HEK293 (cell line): ENCODE measurements around the gene STYK1.
A peak's percentile ranks its signal among the peaks of the same experiment; 100 is the strongest.

Experiments used
- EGR2 ChIP-seq: fragments of 450-650 bp; formaldehyde crosslinking; IDR thresholded peaks from 2 replicates; pipeline ENCODE4 v1.5.1; 2016; ENCODE audit warnings: low read depth, missing biosample characterization, missing genetic modification characterization
- ELK4 ChIP-seq: IDR thresholded peaks from 2 replicates; pipeline ENCODE4 v1.6.1; 2011; ENCODE audit warnings: mild to moderate bottlenecking, low read depth, low read length, borderline replicate concordance
- KLF1 ChIP-seq: fragments of 450-650 bp; formaldehyde crosslinking; IDR thresholded peaks from 2 replicates; pipeline ENCODE4 v1.5.1; 2016; ENCODE audit warnings: missing biosample characterization, missing genetic modification characterization
- KLF16 ChIP-seq: fragments of 450-650 bp; formaldehyde crosslinking; IDR thresholded peaks from 2 replicates; pipeline ENCODE4 v1.5.1; 2017; ENCODE audit warnings: missing biosample characterization, missing genetic modification characterization
- PBX3 ChIP-seq: sonication (generic); formaldehyde crosslinking; IDR thresholded peaks from 2 replicates; pipeline ENCODE4 v1.8.1; 2022; ENCODE audit warnings: mild to moderate bottlenecking, moderate library complexity, missing genetic modification reagents
- ZBTB20 ChIP-seq: fragments of 450-650 bp; formaldehyde crosslinking; IDR thresholded peaks from 2 replicates; pipeline ENCODE4 v1.5.1; 2016; ENCODE audit warnings: missing biosample characterization, missing genetic modification characterization
- ZBTB48 ChIP-seq: fragments of 450-650 bp; formaldehyde crosslinking; IDR thresholded peaks from 2 replicates; pipeline ENCODE4 v1.5.1; 2016; ENCODE audit warnings: missing biosample characterization, missing genetic modification characterization
- ZBTB49 ChIP-seq: fragments of 450-650 bp; formaldehyde crosslinking; IDR thresholded peaks from 2 replicates; pipeline ENCODE4 v1.5.1; 2016; ENCODE audit warnings: missing biosample characterization, missing genetic modification characterization, low read depth
- ZEB2 ChIP-seq: fragments of 450-650 bp; formaldehyde crosslinking; IDR thresholded peaks from 2 replicates; pipeline ENCODE4 v1.5.1; 2016; ENCODE audit warnings: missing biosample characterization, missing genetic modification characterization
- ZFP3 ChIP-seq: fragments of 450-650 bp; formaldehyde crosslinking; IDR thresholded peaks from 2 replicates; pipeline ENCODE4 v1.5.1; 2016; ENCODE audit warnings: low read depth, missing biosample characterization, missing genetic modification characterization
- ZNF10 ChIP-seq: fragments of 450-650 bp; formaldehyde crosslinking; IDR thresholded peaks from 2 replicates; pipeline ENCODE4 v1.5.1; 2017; ENCODE audit warnings: missing biosample characterization, missing genetic modification characterization
- ZNF146 ChIP-seq: fragments of 450-650 bp; formaldehyde crosslinking; IDR thresholded peaks from 2 replicates; pipeline ENCODE4 v1.5.1; 2016; ENCODE audit warnings: missing biosample characterization, missing genetic modification characterization
- ZNF175 ChIP-seq: fragments of 450-650 bp; formaldehyde crosslinking; IDR thresholded peaks from 2 replicates; pipeline ENCODE4 v1.5.1; 2016; ENCODE audit warnings: missing biosample characterization, missing genetic modification characterization
- ZNF19 ChIP-seq: fragments of 450-650 bp; formaldehyde crosslinking; IDR thresholded peaks from 2 replicates; pipeline ENCODE4; 2016; ENCODE audit warnings: missing biosample characterization, missing genetic modification characterization, low read depth
- ZNF2 ChIP-seq: fragments of 450-650 bp; formaldehyde crosslinking; IDR thresholded peaks from 2 replicates; pipeline ENCODE4 v1.5.1; 2016; ENCODE audit warnings: missing biosample characterization, missing genetic modification characterization
- ZNF280C ChIP-seq: fragments of 450-650 bp; formaldehyde crosslinking; IDR thresholded peaks from 2 replicates; pipeline ENCODE4 v1.5.1; 2016; ENCODE audit warnings: missing biosample characterization, missing genetic modification characterization
- ZNF292 ChIP-seq: fragments of 450-650 bp; formaldehyde crosslinking; IDR thresholded peaks from 2 replicates; pipeline ENCODE4 v1.5.1; 2016; ENCODE audit warnings: low read depth, missing biosample characterization, missing genetic modification characterization, borderline replicate concordance
- ZNF311 ChIP-seq: fragments of 450-650 bp; formaldehyde crosslinking; IDR thresholded peaks from 2 replicates; pipeline ENCODE4 v1.5.1; 2017; ENCODE audit warnings: missing biosample characterization, missing genetic modification characterization, borderline replicate concordance
- ZNF366 ChIP-seq: fragments of 450-650 bp; formaldehyde crosslinking; conservative IDR thresholded peaks from 2 replicates; pipeline ENCODE4 v1.5.1; 2016; ENCODE audit warnings: missing biosample characterization, missing genetic modification characterization
- ZNF37A ChIP-seq: fragments of 450-650 bp; IDR thresholded peaks from 2 replicates; pipeline ENCODE4 v1.5.1; 2018; ENCODE audit warnings: missing biosample characterization, missing genetic modification characterization
- ZNF404 ChIP-seq: fragments of 450-650 bp; formaldehyde crosslinking; IDR thresholded peaks from 2 replicates; pipeline ENCODE4 v1.5.1; 2017; ENCODE audit warnings: missing biosample characterization, missing genetic modification characterization
- ZNF416 ChIP-seq: fragments of 450-650 bp; formaldehyde crosslinking; IDR thresholded peaks from 2 replicates; pipeline ENCODE4 v1.5.1; 2016; ENCODE audit warnings: missing biosample characterization, missing genetic modification characterization
- ZNF518A ChIP-seq: fragments of 450-650 bp; formaldehyde crosslinking; conservative IDR thresholded peaks from 2 replicates; pipeline ENCODE4 v1.5.1; 2016; ENCODE audit warnings: low read depth, missing biosample characterization, missing genetic modification characterization
- ZNF830 ChIP-seq: fragments of 450-650 bp; IDR thresholded peaks from 2 replicates; pipeline ENCODE4 v1.5.0; 2018; ENCODE audit warnings: missing biosample characterization, missing genetic modification characterization, low read depth, mild to moderate bottlenecking, moderate library complexity
- ZSCAN4 ChIP-seq: fragments of 450-650 bp; formaldehyde crosslinking; IDR thresholded peaks from 2 replicates; pipeline ENCODE4 v1.5.1; 2017; ENCODE audit warnings: missing biosample characterization, missing genetic modification characterization

The STYK1 gene

GRCh38 chr12:10721651-10722501 lies 48.0 kb upstream of the STYK1 start (continued):
- TF ChIP-seq ZNF518A (tag by site-specific recombination) (0 out of 2 replicates have a peak, but pooled peaks have one; percentile 29), ZBTB48 (tag by site-specific recombination) (no peak), ZNF292 (tag by site-specific recombination) (no peak), KLF1 (tag by site-specific recombination) (peak; percentile 87), ZNF416 (tag by site-specific recombination) (no peak), ELK4 (no peak), KLF16 (tag by site-specific recombination) (peak; percentile 63; the same call in 1 of the 2 replicates), PBX3 (CRISPR knock-in tag) (no peak), ZNF311 (tag by site-specific recombination) (no peak), ZNF404 (no peak), ZFP3 (tag by site-specific recombination) (no peak), ZNF146 (tag by site-specific recombination) (no peak), ZNF37A (tag by site-specific recombination) (peak; percentile 77; the same call in 1 of the 2 replicates), ZNF830 (tag by site-specific recombination) (no peak), EGR2 (peak; percentile 97), ZEB2 (peak; percentile 89), ZSCAN4 (tag by site-specific recombination) (peak; percentile 13; the same call in 1 of the 2 replicates), ZNF175 (tag by site-specific recombination) (no peak), ZNF19 (tag by site-specific recombination) (no peak), ZBTB49 (tag by site-specific recombination) (no peak), ZNF2 (peak; percentile 90), ZNF366 (peak; percentile 94), ZNF280C (tag by site-specific recombination) (no peak), ZBTB20 (peak; percentile 74), ZNF10 (tag by site-specific recombination) (0 out of 2 replicates have a peak, but pooled peaks have one; percentile 7)
